HEK293 (cell line): ENCODE measurements around the gene FHIT.

ENCODE experiments used
- CTCF ChIA-PET: fragments of 350-600 bp; formaldehyde crosslinking; extraction: SDS; loops from one replicate; lab custom pipeline; 2021; ENCODE audit warnings: antibody characterized with exemption; lab: Yijun Ruan, JAX
- POLR2A ChIA-PET: fragments of 300-600 bp; formaldehyde crosslinking; extraction: SDS; loops from one replicate; lab custom pipeline; 2020; ENCODE audit warnings: antibody characterized with exemption, inconsistent platforms; lab: Yijun Ruan, JAX
- H3K27ac ChIP-seq: fragments of 200-500 bp; sonication (Bioruptor generic); 2 replicates; pipeline ENCODE4 v1.5.1; 2014; ENCODE audit warnings: low read depth, low read length, control low read depth, inconsistent platforms; ENCODE audit errors: extremely low read depth
- H3K36me3 ChIP-seq, 2 experiments: fragments of 200-500 bp in 1 of 2; sonication (Bioruptor generic) in 1 of 2; 1 replicate in 1 of 2; 2 replicates in 1 of 2; pipeline ENCODE4 v1.5.1; 2014 to 2017; ENCODE audit warnings: inconsistent platforms in 2 of 2, low read length in 2 of 2; ENCODE audit not compliant: control insufficient read depth in 2 of 2, insufficient read depth in 1 of 2
- H3K4me1 ChIP-seq: fragments of 200-500 bp; sonication (Bioruptor generic); 2 replicates; pipeline ENCODE4 v1.5.1; 2014; ENCODE audit warnings: mild to moderate bottlenecking, low read length, inconsistent platforms; ENCODE audit not compliant: control insufficient read depth, insufficient read depth
- H3K4me3 ChIP-seq: 2 replicates; pipeline ENCODE4 v1.5.1; 2011; ENCODE audit warnings: low read depth, mild to moderate bottlenecking, control low read depth, low read length, moderate library complexity
- H3K9me3 ChIP-seq: fragments of 200-500 bp; sonication (Bioruptor generic); 2 replicates; pipeline ENCODE4 v1.5.1; 2014; ENCODE audit warnings: low read depth, low read length, inconsistent platforms; ENCODE audit not compliant: control insufficient read depth, insufficient read depth
- BCL11B ChIP-seq: fragments of 450-650 bp; formaldehyde crosslinking; IDR thresholded peaks from 2 replicates; pipeline ENCODE4 v1.5.1; 2016; ENCODE audit warnings: low read depth, missing biosample characterization, missing genetic modification characterization
- GLI4 ChIP-seq: fragments of 450-650 bp; formaldehyde crosslinking; IDR thresholded peaks from 2 replicates; pipeline ENCODE4 v1.5.1; 2016; ENCODE audit warnings: missing biosample characterization, missing genetic modification characterization
- KLF9 ChIP-seq: fragments of 450-650 bp; formaldehyde crosslinking; IDR thresholded peaks from 2 replicates; pipeline ENCODE4 v1.5.1; 2016; ENCODE audit warnings: missing biosample characterization, missing genetic modification characterization, low read depth
- SCRT2 ChIP-seq: fragments of 450-650 bp; formaldehyde crosslinking; IDR thresholded peaks from 2 replicates; pipeline ENCODE4 v1.5.1; 2016; ENCODE audit warnings: missing biosample characterization, missing genetic modification characterization
- SP2 ChIP-seq: fragments of 450-650 bp; formaldehyde crosslinking; IDR thresholded peaks from 2 replicates; pipeline ENCODE4 v1.5.1; 2016; ENCODE audit warnings: missing biosample characterization, missing genetic modification characterization
- TRIM28 ChIP-seq: IDR thresholded peaks from 2 replicates; pipeline ENCODE4 v1.6.1; 2011; ENCODE audit warnings: low read length, control low read depth, borderline replicate concordance
- ZNF239 ChIP-seq: fragments of 450-650 bp; formaldehyde crosslinking; IDR thresholded peaks from 2 replicates; pipeline ENCODE4 v1.5.1; 2016; ENCODE audit warnings: missing biosample characterization, missing genetic modification characterization
- ZNF544 ChIP-seq: fragments of 450-650 bp; formaldehyde crosslinking; IDR thresholded peaks from 2 replicates; pipeline ENCODE4 v1.5.0; 2017; ENCODE audit warnings: missing biosample characterization, missing genetic modification characterization
- ZNF768 ChIP-seq: fragments of 450-650 bp; formaldehyde crosslinking; IDR thresholded peaks from 2 replicates; pipeline ENCODE4 v1.5.1; 2018; ENCODE audit warnings: missing biosample characterization, mild to moderate bottlenecking, missing genetic modification characterization
- ZNF830 ChIP-seq: fragments of 450-650 bp; IDR thresholded peaks from 2 replicates; pipeline ENCODE4 v1.5.0; 2018; ENCODE audit warnings: missing biosample characterization, missing genetic modification characterization, low read depth, mild to moderate bottlenecking, moderate library complexity
- ZSCAN30 ChIP-seq: fragments of 450-650 bp; IDR thresholded peaks from 2 replicates; pipeline ENCODE4 v1.5.1; 2018; ENCODE audit warnings: missing biosample characterization, mild to moderate bottlenecking, missing genetic modification characterization, moderate library complexity
- TF ChIP-seq, protein P1 (sequence below): fragments of 450-650 bp; formaldehyde crosslinking; IDR thresholded peaks from 2 replicates; pipeline ENCODE4 v1.5.1; 2016; ENCODE audit warnings: missing biosample characterization, missing genetic modification characterization
- TF ChIP-seq, protein P2 (sequence below): fragments of 450-650 bp; formaldehyde crosslinking; IDR thresholded peaks from 2 replicates; pipeline ENCODE4 v1.5.1; 2016; ENCODE audit warnings: missing biosample characterization, missing genetic modification characterization
- TF ChIP-seq, protein P3 (sequence below): fragments of 450-650 bp; formaldehyde crosslinking; conservative IDR thresholded peaks from 2 replicates; pipeline ENCODE4 v1.5.1; 2016; ENCODE audit warnings: low read depth, missing biosample characterization, missing genetic modification characterization
- TF ChIP-seq, protein P4 (sequence below): fragments of 450-650 bp; formaldehyde crosslinking; IDR thresholded peaks from 2 replicates; pipeline ENCODE4 v1.5.1; 2016; ENCODE audit warnings: missing biosample characterization, missing genetic modification characterization

The FHIT gene

DNA sequence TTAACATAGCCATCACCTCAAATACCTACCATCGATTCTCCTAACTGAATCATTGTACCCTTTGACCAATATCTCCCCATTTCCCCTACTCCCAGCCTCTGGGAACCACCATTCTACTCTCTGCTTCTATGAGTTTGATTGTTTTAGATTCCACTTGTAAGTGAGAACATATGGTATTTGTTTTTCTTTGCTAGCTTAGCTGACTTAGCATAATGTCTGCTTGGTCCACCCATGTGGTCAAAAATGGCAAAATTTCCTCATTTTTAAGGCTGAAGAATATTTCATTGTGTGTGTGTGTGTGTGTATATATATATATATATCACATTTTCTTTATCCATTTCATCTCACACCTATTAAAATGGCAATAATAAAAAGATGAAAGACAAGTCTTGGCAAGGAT is 469.3 kb downstream of the FHIT start:
- H3K4me3 ChIP-seq = no peak overlapping the region
- TF ChIP-seq ZNF544 (tag by site-specific recombination) (no peak), KLF9 (no peak), ZNF239 (no peak), ZSCAN30 (no peak), ZNF830 (tag by site-specific recombination) (no peak), SCRT2 (no peak), ZNF768 (tag by site-specific recombination) (no peak), BCL11B (no peak)
- TF ChIP-seq, protein P1, sequence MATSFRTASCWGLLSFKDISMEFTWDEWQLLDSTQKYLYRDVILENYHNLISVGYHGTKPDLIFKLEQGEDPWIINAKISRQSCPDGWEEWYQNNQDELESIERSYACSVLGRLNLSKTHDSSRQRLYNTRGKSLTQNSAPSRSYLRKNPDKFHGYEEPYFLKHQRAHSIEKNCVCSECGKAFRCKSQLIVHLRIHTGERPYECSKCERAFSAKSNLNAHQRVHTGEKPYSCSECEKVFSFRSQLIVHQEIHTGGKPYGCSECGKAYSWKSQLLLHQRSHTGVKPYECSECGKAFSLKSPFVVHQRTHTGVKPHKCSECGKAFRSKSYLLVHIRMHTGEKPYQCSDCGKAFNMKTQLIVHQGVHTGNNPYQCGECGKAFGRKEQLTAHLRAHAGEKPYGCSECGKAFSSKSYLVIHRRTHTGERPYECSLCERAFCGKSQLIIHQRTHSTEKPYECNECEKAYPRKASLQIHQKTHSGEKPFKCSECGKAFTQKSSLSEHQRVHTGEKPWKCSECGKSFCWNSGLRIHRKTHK (tag by site-specific recombination) = no peak
- TF ChIP-seq, protein P2, sequence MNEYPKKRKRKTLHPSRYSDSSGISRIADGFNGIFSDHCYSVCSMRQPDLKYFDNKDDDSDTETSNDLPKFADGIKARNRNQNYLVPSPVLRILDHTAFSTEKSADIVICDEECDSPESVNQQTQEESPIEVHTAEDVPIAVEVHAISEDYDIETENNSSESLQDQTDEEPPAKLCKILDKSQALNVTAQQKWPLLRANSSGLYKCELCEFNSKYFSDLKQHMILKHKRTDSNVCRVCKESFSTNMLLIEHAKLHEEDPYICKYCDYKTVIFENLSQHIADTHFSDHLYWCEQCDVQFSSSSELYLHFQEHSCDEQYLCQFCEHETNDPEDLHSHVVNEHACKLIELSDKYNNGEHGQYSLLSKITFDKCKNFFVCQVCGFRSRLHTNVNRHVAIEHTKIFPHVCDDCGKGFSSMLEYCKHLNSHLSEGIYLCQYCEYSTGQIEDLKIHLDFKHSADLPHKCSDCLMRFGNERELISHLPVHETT (tag by site-specific recombination) = no peak
- TF ChIP-seq, protein P3, sequence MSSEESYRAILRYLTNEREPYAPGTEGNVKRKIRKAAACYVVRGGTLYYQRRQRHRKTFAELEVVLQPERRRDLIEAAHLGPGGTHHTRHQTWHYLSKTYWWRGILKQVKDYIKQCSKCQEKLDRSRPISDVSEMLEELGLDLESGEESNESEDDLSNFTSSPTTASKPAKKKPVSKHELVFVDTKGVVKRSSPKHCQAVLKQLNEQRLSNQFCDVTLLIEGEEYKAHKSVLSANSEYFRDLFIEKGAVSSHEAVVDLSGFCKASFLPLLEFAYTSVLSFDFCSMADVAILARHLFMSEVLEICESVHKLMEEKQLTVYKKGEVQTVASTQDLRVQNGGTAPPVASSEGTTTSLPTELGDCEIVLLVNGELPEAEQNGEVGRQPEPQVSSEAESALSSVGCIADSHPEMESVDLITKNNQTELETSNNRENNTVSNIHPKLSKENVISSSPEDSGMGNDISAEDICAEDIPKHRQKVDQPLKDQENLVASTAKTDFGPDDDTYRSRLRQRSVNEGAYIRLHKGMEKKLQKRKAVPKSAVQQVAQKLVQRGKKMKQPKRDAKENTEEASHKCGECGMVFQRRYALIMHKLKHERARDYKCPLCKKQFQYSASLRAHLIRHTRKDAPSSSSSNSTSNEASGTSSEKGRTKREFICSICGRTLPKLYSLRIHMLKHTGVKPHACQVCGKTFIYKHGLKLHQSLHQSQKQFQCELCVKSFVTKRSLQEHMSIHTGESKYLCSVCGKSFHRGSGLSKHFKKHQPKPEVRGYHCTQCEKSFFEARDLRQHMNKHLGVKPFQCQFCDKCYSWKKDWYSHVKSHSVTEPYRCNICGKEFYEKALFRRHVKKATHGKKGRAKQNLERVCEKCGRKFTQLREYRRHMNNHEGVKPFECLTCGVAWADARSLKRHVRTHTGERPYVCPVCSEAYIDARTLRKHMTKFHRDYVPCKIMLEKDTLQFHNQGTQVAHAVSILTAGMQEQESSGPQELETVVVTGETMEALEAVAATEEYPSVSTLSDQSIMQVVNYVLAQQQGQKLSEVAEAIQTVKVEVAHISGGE (tag by site-specific recombination) = no peak
- H3K27ac ChIP-seq = no peak overlapping the region
- H3K4me1 ChIP-seq = no peaks in the 10 kb centered on the region
- POLR2A ChIA-PET = no interaction called here
- H3K9me3 ChIP-seq = no peaks in the 10 kb centered on the region
- CTCF ChIA-PET = interaction anchor here (0.9 kb wide), 1 partner anchor 749 kb away, joined by 3 read pairs; no protein-coding TSS in a partner anchor
- no peaks in the 10 kb centered on the region for H3K36me3 ChIP-seq

DNA sequence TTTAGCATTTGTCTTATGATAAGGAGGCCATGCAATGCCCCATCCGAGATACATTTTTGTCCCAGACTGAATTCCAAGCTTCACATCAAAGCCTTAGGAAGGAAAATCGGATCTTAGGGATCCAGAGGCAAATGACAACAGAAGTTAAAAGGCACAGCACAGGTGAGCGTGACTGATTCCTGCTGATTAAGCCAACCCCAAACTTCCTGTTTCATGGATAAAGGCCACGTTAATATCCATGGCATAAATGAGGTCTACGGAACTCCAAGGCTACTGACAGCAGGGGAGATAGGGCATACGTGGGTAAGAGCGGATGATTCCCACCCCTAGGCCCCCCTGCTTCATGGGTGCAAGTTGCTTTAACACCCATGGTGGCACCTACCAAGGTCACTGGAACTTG is 471.6 kb downstream of the FHIT start:
- CTCF ChIA-PET = no interaction called here
- Histone ChIP-seq H3K36me3 (no peaks in the 10 kb centered on the region), H3K4me3 (no peak overlapping the region), H3K27ac (no peak overlapping the region), H3K4me1 (no peaks in the 10 kb centered on the region), H3K9me3 (no peaks in the 10 kb centered on the region)
- POLR2A ChIA-PET = no interaction called here
- no peak for TF ChIP-seq SP2 (tag by site-specific recombination)
- TF ChIP-seq GLI4 = no peak
- TF ChIP-seq, protein P4, sequence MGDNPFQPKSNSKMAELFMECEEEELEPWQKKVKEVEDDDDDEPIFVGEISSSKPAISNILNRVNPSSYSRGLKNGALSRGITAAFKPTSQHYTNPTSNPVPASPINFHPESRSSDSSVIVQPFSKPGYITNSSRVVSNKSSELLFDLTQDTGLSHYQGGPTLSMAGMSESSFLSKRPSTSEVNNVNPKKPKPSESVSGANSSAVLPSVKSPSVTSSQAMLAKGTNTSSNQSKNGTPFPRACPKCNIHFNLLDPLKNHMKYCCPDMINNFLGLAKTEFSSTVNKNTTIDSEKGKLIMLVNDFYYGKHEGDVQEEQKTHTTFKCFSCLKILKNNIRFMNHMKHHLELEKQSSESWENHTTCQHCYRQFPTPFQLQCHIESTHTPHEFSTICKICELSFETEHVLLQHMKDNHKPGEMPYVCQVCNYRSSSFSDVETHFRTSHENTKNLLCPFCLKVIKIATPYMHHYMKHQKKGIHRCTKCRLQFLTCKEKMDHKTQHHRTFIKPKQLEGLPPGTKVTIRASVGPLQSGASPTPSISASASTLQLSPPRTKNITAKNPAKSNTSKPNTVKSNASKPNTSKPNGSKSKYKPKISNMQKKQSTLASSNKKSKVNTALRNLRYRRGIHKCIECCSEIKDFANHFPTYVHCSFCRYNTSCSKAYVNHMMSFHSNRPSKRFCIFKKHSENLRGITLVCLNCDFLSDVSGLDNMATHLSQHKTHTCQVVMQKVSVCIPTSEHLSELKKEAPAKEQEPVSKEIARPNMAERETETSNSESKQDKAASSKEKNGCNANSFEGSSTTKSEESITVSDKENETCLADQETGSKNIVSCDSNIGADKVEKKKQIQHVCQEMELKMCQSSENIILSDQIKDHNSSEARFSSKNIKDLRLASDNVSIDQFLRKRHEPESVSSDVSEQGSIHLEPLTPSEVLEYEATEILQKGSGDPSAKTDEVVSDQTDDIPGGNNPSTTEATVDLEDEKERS (tag by site-specific recombination) = no peak
- peak; percentile 22; the same call in 1 of the 2 replicates for TF ChIP-seq TRIM28
